ENCODE measurements around the gene ZFHX2.

The ZFHX2 gene

DNA sequence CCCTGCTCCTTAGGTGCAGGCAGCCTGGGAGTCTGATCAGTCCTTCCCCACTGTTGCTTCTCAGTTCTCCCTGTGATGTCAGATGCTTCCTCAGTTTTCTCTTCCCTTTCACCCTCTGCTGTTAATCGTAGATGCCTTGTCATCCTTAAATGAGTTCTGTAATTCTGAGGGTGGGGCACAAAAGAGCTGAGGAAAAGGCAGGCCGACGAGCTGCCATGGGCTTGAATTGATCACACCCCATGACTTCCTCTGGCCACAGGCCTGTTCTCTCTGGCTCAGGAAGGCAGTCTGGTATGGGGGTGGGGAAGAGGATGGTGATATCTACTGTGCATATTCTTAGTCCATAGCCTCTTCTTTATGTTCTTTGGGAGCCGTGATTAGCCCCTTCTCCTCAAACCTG lies 21.3 kb upstream of the ZFHX2 start:
- no peak for DNase-seq (ENCODE audit: low spot score)

DNA sequence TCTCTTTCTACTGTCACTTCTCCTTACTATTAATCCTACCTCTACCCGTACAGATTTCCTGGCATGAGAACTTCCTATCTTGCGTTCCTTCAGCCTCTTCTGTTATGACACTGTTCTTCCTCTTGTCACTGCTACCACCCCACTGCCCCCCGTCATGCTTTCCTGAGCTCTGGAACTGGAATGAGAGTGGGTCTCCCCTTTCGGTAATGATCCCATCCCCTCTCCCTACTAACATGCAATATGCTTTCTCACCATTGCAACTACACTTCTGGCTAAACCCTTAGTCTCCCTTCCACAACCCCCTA lies 20.9 kb upstream of the ZFHX2 start:
- DNase-seq (ENCODE audit: low spot score): no peak

DNA sequence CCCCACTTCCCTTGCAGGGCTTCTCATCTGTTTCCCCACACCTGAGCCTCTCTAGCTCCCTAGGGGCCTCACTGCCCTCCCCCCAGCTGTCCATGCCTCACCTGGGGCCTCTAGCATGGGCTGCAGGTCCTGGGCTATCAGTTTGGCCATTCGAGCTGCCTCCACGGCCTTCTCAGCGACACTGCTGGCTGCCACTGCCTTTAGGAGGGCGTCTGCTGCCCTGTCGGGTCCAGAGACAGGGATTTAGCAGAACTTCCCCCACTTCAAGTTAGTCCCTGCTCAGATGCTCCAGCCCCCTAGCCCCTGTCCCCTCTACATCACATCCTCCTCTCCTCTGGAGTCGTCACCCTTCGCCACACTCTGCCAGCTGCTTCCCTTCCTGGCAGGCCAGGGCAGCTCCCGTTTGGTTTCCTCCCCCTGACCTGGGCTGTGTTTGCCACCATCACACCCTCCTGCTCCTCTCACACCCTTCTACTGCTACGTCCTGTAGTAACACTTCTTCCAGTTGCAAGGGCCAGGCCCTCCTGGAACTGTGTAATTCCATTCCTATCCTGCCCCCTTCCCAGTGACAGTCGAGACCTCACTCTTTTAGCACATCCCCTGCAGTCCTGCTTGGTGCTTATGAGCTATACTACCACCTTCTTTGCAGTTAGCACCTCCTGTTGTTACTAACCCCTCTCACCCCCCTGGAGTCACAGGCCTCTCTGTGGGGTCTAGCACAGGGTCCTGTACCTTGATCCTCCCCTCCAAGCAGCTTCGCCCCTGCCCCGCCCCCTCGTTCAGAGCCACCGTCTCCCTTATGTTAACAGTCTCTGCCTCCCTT lies 20.3 kb upstream of the ZFHX2 start:
- no peak for DNase-seq (ENCODE audit: low spot score)

DNA sequence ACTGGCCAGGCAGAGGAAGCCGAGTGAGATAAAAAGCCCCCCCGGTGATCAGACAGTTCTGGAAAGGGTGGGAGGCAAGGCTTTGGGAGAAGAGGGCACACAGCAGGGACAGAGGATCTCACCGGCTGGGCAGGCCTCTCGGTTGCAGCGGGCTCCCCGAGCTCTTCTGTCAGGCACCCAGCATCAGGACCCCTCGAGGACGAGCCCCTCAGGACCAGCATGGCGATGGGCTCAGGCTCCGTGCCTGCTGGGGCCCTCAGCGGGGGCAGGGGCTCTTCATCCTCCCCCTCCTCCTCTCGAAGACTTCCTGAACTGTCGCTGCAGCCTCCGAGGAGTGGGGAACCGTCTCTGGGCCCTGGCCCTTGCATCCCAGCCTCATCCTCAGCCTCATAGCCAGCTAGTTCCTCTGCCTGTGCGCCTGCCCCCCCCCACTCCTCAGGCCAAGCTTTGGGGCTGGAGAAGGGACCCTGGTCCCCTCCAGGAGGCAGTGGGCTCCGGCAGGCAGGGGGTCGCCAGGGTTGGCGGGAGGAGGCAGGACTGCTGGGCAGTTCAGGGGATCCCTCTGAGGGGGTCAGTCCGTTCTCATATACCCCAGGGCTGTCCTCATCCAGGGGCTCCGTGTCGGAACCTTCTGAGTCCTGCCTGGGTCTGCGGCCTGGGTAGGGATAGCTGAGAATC lies 19.4 kb upstream of the ZFHX2 start:
- DNase-seq (ENCODE audit: low spot score): no peak

DNA sequence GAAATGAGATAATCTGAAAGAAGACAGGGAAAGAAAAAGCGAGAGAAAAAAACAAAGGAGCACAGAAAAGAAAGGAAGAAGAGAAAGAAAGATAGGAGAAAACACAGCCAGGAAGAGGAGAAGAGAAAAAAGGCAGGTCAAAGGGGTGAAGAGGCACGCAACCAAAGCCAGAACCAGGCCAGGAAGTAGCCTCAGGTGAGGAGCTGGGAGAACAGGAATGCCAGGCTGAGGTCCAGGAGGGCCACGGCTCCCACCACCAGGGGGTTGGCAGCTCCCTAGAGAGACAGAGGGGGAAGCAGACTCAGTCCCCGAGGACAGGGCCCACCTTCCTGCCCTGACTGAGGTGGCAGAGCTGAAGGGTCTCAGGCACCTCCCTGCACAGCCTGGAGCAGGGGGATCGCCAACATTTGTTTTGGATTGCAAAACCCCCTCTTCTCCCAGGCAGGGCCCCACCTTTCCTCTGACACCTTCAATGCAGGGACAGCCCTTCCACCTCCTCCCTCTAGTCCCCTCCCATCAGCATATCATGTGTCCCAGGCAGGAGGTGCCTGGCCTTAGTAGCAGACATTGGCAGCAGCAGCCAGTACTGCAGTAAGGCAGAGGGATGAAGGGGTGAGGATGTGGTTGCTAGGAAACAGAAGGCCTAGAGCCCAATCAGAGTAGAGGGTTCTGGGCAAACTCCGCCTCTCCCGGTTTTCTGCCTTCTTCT lies 18.0 kb upstream of the ZFHX2 start:
- no peak for DNase-seq (ENCODE audit: low spot score)

DNA sequence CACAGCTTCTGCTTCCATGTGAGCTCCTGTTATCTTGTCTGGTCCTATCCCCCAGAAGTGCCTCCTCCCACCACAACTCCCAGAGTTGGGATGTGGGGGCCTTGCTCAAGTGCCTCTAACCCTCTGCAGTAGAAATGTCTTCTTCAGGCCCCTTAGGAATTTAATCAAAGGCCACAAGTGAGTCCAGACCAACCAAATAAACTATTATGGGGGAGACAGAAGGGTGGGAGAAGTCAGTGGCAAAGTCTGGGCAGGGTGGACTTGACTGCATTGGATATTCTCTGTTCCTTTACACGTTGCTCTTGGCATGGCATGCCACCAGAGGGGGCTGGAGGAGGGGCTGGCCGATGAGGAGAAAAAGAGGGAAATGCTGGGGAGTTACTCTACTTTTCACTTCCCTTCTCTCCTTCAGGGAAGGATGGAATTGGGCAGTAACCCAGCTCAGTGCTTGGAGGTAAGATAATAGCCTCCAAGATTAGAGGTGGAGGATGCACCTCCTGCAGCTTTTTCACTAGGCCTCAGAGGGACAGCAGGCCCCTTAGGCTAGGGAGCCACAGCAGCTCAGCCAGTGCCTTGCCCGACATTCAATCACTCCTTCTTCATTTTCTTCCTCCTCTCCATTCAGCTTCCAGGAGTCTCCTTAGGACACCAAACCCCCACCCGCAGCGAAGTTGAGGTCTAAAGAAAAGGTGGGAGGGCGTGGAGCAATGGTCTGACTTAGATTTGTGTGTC lies 17.2 kb upstream of the ZFHX2 start:
- DNase-seq (ENCODE audit: low spot score): no peak

DNA sequence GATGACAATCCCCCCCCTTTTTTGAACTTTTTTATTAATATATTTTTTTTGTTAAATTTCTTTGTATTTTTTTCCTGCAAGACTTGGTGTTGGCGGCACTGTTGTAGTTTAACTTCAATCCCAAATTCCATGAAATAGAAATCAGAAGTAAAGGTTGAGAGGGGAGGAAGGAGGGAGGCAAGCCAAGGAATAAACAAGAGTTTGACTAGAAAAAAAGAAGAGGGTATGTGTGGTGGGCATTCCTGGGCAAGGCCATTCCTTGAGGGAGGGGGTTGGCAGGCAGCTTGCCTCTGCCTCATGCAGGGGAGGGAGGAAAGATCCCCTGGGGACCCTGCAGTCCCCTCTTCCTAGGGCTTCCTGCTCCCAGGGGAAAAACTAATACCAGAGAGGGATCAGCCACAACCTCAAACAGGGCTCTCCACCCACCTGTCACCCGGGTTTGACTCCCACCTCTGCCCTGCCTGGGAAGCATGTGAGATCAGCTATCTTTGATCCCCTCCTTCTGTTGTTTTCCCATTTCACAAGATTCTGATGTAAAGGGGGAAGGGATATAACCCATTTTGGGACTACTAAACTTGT lies 16.5 kb upstream of the ZFHX2 start:
- DNase-seq (ENCODE audit: low spot score): no peak

DNA sequence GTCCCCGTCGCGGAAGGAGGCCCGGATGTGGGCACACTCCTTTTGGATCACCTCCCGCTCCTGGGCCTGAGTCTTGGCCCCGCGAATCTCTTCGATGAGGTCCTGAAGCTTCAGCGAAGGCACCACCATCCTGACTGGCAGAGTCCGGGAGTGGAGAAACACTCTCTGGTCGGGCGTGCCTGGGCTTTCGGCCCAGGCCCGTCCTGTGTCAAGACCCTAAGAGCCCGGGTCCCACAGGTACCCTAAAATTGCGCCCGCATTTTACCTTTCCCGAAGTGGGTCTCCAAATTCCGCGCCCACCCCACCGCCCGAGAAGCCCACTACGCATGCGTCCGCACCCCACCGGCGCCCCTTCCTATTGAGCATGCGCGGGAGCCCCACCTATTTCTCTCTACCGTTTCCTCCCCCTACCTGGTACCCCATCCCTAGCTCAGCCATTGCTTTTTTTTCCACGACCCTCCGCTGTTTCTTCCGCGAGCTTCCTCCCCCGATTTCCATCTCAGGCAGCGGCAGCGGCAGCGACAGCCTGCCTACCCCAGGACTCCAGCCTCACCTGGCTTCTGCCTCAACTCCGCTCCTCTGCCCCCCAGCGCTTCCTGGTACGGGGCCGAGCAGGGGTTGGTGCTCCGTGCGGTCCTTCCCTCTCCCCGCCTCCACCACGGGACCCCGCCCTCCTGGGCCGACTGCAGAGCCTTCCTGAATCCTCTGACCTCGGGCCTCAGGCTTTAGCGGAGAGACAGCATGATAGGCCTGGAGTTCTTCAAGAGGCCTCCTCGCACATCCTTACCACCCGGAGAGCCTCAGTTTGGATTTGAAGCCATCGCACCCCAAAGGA lies 15.8 kb upstream of the ZFHX2 start, which contains the start of gene AP1G2:
Gene AP1G2, minus strand, starts transcription at position 606 of the 835 bp plus-strand sequence. Its CDS starts 477 bp downstream, at position 129.
- peak; percentile 57 for DNase-seq (ENCODE audit: low spot score)

DNA sequence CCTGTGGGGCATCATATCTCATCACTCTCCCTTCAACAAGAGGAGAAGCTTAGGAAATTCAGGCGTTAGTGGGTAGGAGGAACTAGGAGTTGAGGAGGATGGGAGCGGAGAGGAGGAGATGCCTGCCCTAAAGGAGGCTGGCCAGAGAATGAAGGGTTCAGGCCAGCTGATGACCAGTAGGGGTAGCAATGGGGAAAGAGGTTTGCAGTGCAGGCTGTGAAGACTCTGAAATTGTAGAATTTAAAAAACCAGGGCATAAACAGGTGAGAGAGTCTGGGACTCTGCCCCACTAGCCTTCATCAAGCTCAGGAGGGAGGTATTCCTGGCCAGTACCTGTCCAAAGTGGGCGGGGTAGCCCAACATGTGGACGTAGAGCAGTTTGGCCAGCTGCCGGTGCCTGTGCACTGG lies 15.2 kb upstream of the ZFHX2 start:
- DNase-seq (ENCODE audit: low spot score): no peak

DNA sequence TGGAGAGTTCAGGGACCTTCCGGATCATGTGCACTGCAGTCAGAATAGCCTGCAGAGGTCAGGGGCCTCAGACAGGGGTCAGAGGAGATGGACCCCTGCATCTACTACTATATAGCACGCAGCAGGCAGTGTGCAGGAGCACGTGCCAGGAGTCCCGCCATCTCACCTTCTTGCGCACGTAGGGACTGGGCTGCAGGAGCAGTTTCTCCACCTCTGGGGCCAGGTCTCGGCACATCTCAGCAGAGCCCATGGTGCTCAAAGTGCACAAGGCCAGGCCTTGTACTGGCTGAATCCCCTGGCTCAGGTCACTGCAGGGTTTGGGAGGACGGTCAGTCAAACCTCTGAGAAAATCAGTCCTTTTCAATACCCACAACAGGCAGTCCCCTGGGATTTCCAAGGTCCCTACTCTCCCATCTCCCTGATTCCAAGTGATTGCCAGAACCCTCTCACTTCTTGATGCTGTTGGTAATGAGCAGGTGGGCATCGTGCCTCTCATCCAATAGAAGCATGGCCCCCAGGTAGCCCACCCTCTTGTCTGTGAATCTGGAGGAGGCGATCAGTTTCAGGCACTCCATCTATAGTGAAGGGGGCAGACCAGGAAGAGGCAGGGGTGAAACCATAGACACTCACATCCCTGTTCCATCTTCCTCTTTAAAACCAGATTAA lies 14.7 kb upstream of the ZFHX2 start:
- no peak for DNase-seq (ENCODE audit: low spot score)

DNA sequence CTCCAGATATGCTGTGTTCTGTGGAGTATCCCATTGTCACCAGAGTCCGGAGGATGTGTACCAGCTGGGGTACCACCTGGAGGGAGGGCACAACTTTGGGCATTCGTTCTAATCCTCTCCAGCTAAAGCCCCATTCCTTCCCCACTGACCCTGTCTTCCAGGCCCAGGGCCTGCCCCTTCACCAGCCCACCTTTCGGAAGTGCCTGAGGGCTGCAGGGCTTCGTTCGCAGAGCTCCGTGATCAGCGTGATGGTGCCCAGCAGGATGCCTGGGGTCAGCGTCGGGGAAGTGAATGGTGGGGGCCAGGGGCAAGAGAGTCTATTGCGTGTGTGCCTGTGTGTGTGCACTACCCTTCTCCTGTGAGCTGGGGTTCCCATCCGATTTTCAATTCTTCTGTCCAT lies 14.1 kb upstream of the ZFHX2 start:
- DNase-seq (ENCODE audit: low spot score): no peak

DNA sequence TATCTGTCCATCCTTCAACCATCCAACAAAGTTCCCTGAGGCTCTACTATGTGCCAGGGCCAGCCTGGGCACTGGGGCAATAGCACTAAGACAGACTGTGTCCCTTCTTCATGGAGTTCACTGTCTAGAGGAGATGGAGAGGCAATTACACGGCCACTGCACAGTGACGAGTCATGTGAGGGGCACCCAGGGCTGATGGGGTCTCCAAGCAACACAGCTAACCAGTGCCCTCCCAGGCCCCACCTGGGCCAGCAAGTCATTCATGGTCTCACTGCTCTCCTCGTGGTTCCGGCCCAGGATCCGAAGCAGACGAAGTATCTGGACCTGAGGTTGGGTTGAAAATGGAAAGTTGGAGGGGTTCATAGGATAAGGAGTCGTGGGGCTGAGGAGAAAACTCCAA lies 13.3 kb upstream of the ZFHX2 start:
- no peak for DNase-seq (ENCODE audit: low spot score)

DNA sequence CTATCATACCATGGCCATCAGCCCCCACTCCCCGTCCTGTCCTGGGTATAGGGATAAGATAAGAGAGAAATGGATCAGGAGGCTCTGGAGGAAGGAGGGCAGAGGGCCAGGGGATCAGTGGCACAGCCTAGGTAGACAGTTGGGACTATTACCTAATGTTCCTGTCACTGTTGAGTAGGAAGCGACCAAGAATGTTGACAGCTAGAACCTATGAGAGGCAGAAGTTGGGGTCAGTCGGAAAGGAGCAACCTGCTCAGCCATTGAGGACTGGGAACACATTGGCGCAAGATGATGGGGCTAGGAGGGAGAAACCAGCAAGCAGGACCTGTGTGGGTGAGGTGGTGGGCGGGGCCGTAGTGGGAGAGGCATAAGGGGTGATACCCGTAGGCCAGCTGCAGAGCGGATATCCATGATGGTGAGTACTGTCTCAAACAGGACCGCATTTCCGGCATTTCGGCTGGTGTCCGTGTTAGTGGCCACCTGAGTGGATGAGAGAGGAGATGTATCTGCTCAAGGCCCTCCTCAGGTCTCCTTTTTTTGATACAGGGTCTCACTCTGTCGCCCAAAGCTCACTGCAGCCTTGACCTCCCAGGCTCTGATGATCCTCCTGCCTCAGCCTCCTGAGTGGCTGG lies 12.7 kb upstream of the ZFHX2 start:
- no peak for DNase-seq (ENCODE audit: low spot score)

DNA sequence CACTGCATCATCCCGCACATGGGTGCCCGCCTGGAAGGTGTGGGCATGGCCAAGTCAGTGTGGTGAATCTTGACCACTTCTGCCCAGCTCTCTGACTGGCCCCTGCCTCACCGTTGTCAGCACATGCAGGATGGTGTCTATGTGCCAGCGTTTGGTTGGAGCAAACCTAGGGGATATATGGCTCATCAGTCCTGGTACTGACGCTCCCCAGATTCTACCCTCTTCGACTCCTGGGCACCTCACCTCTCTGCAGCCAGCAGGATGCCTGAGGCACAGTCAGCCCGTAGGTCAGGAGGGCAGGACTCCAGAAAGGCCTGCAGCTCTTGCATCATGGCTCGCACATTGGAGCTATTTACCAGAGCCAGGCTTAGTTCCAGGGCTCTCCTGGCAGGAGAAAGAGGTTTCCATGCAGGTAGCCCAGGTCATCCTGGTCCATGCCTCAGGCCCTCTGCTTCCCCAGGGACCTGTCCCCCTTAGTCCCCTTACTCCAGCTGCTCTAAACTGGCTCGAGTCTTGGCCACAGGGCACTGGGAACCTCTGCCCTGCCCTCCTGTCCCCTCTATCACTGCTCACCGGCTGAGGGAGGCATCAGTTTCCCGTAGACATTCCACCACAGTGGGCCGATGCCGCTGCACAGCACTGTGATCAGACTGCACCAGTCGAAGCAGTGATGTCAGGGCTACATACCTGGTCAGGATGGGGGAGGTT lies 12.1 kb upstream of the ZFHX2 start:
- no peak for DNase-seq (ENCODE audit: low spot score)

DNA sequence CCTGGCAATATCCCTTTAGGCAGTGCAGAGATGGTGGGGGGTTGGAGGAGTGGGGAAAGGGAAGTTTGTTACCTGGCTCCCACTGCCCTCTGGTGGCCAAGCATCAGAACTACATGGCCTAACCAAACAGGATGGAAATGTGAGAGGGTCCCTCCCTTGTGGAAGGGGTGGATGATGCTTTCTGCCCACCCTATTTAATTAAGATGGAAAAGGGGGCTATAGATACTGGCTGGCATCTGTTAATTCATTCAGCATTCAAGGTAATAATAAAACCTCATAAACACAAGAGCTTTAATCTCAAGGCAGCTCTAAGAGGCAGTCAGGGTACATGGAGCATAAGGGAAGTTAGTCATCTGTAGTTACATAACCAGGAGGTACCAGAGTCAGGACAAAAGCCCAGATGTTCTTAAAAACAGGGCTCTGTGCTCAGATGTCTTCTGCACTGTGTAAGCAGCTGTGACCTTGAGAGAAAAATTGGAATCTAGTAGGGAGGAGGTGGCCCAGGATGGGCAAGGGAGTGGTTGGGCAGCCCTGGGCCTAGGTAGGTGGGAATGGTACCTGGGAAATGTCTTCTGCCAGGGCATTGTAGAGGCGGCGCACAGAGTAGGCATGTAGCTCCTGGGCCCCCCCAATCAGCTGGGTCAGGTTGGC lies 11.4 kb upstream of the ZFHX2 start:
- no peak for DNase-seq (ENCODE audit: low spot score)

DNA sequence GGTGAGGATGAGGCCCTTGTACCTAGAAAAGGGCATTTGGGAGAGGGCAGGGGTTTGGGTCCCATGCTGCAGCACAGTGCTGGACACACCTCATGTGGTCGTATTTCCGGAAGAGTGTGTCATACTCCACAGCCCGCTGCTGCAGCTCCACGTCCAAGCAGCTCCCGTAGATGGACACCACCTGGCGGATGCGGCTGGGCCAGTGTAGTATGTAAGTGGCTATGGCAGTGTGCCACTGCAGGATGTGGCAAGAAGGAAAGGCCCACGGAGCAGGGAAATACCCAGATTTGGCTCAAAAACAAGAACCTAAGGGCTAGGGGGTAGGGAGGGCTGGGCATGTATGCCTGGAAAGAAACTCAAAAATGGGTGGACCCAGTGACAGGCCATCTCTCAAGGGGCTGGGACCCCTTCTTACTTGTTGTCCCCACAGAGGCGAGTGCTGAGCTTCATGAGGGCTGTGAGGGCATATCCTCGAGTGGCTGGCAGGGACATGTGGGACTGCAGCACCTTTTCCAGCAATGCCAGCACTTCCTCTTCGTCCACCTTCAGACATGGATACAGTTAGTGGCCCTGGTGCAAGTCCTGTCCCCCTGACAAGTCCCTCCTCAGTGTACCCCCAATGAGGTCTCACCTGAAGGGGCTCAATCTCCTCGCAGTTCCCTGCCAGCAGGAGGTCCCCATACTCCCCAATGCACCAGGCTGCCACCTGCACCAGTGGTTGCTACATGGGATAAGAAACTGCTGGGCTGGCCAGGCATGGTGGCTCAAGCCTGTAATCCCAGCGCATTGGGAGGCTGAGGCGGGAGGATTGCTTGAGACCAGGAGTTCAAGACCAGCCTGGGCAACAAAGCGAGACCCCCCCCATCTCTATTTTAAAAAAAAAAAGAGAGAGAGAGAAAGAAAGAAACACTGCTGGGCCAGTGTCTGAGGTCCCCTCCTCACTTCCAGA lies 10.6 kb upstream of the ZFHX2 start:
- DNase-seq (ENCODE audit: low spot score): no peak

DNA sequence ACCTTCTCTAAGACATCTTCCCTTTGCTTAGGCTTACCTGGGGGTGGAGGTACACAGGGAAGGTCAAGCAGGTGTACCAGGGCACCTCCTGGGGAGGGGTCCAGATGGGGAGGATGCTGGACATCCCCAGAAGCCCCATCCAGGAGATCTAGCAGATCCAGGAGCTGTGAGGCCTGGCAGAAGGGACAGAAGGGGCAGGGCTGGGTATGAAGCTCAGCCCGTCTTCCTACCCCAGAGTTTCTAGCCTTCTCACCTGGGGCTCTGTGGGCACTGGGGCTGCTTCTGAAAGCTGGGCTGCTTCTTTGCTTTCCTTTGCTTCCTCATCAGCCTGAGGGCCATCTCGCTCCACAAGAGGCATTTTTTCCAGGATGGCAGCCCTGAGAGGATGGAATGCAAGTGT lies 9.7 kb upstream of the ZFHX2 start:
- DNase-seq (ENCODE audit: low spot score): no peak
